NCI-H2171 treated with DMSO at 0.1 percent for 48 hours (cell line): ENCODE results near the gene MDN1.

ENCODE experiments used
- DNase-seq: peaks from one replicate; lab custom pipeline; 2025; lab: John Stamatoyannopoulos, UW

Gene MDN1

DNA sequence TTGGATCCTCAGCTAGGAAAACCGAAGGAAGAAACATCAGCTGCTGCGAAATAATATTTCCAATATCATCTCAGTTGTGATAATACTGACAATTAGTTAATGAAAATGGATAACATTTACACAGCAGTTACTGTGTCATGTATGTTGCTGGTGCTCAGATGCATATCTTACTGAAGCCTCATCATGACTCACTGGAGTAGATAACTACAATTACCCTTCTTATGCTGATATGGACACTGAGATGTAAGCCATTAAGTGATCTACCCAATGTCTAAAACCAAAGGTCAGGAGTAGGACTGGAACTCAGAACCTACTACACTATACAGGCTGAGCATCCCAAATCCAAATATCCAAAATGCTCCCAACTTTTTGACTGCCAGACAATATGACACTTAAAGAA is 126.4 kb downstream of the MDN1 start:
- no peak for DNase-seq

DNA sequence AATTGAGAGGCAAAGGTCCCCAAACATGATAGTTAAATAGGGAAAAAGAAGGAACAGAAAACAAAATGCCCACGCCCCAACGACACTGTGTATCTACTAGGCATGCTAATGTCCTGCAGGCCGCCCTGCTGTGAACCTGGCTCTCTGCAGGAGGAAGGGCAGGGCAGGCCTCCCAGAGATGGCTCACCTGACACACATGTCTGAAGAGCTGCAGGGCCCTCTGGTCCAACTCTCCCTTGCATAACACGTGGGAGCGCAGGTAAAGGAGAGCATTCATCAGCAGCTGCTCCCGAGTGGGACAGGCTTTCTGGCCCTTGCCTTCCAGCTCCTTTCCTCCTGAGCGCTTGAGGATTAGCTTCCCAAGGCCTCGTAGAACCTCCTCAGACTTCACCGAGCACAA is 127.3 kb downstream of the MDN1 start:
- no peak for DNase-seq

DNA sequence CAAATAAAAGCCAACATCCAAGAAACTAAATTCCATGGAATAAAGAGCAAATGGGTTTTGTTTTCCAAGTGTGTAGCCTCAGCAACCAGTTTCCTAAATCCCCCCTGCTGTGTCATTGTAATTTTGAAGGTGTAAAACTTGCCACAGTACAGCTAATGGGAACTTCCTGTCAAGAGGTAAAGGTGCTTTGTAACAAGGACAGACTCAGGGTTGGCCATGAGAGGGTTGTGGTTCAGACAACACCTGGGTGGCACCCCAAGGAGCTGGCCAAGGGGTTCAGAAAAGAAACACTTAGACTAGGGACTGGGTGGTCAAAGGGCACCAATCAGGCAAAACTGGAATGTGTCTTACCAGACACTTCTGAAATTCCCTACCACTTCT is 128.7 kb downstream of the MDN1 start:
- no peak for DNase-seq

DNA sequence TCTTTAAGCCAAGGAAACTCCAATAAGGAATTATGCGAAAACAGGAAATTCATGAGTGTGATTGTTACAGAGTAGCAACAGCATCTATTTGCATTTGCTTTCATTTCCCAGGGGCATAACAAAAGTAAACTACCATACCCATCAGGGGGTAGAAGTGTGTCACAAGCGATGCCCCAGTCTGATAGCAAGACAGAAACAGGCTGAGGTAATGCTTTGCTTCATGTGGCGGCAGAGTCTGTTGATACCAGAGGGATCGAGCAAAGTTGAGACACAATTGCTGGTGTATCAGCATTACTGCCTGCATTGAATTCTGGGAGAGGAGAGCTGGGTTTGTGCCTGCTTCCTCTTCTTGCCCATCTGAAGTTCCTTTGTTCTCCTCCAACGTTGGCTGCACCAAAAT is 129.9 kb downstream of the MDN1 start:
- no peak for DNase-seq

DNA sequence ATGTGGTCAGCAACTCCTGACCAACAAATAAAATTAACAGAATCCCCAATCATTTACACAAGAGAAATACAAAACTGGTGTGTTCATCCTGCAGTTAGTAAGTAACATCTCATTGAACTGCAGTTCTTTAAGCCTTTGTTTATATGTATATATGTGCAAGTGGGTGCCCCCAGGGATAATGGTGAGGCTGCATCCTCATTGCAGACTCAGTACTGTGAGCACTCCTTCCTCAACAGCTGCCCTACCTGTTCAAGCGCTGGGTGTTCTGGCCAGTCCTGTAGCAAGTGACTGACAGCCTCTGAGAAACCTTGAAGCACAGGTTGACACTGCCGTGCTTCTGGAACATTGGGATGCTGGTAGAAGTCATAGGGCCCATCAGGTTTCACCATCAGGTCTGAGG is 131.3 kb downstream of the MDN1 start:
- DNase-seq = no peak

DNA sequence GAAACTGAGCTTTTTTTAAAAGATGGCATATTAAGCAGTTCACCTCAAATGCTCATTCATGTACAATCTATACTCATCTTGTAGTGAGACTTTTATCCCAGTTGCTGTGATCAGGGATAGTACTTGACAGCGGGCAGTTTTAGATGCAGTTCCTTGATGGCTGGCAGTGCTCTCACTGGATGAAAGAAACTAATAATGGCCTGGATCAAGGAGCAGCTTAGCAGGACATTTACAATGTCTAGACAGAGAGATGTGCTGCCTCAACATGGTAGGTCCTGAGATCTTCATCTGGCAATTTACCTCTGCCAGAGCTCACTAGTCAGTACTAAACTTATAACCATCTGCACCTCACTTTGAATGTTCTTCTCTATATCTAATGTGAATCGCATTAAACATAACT is 134.3 kb downstream of the MDN1 start:
- no peak for DNase-seq

DNA sequence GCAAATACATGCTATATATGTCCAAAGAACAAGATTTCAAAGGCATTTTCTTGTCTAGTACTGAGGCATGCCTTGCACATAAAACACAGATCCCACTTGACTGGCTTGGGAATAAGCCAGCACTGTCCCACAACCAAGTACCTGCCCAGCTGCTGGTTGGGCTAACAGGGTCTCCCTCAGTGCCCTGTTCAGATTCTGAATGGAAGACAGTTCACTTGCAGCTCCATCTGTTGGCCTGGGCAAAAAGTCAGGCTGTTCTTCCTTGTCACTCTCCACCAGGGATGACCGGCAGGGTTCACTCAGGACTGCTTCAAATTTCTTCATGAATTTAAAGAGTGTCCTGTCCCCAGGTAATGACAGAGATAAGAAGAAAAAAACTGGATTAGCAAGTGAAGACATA is 136.6 kb downstream of the MDN1 start:
- DNase-seq = no peak

DNA sequence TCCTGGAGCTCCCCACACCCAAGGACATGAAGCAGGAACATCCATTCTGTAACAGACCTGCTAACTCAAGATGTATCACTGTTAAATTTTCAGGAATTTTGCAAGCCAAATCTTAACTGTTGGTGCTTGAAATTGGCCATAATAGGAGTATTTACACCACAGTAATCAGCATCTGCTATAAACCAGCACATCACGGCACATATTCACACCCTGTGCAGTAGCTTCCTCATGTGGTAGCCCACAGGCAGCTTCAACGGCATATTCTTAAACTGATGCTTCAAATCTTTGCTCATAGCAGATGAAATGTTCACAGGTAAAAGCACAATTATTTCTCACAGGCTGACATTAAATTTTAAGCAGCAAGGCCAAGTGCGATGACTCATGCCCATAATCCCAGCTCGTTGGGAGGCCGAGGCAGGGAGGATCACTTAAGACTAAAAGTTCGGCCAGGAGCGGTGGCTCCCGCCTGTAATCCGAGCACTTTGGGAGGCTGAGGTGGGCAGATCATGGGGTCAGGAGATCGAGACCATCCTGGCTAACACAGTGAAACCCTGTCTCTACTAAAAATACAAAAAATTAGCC is 137.5 kb downstream of the MDN1 start:
- DNase-seq = no peak

DNA sequence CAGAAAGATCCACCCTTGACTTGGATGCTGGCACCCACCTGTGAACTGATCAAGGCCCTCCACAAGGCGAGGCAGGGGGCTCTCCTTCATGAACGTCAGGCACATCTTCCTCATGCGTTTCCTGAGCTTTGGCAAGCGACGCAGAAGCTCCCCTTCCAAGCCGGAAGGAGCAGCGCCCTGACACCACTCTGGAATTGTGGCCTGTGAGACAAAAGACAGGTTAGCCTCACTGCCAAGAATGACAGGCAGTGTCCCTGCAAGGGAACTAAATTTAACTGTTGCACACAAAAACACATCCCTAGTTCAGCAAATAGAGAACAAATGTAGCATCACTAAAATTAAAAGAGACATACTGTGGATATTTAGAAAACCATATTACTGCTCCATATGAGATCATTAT is 139.0 kb downstream of the MDN1 start:
- no peak for DNase-seq

DNA sequence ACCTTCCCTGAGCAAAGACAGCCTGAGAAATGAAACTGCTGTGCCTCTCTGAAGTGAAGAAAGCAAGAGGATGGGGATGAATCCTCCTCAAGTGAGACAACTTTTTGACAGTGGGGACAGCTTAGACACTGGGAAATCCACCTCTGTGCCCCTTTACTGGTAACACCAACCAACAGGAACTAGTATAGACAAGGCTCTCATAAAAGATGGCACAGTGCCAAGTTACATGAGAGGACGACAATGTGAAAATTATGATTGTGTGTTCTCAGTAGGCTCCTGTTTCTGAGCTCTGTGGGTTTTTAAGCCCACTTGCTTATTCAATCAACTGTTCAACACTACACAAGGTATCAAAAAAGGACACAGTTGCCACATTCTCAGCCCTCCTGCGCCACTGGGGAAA is 139.4 kb downstream of the MDN1 start:
- no peak for DNase-seq

DNA sequence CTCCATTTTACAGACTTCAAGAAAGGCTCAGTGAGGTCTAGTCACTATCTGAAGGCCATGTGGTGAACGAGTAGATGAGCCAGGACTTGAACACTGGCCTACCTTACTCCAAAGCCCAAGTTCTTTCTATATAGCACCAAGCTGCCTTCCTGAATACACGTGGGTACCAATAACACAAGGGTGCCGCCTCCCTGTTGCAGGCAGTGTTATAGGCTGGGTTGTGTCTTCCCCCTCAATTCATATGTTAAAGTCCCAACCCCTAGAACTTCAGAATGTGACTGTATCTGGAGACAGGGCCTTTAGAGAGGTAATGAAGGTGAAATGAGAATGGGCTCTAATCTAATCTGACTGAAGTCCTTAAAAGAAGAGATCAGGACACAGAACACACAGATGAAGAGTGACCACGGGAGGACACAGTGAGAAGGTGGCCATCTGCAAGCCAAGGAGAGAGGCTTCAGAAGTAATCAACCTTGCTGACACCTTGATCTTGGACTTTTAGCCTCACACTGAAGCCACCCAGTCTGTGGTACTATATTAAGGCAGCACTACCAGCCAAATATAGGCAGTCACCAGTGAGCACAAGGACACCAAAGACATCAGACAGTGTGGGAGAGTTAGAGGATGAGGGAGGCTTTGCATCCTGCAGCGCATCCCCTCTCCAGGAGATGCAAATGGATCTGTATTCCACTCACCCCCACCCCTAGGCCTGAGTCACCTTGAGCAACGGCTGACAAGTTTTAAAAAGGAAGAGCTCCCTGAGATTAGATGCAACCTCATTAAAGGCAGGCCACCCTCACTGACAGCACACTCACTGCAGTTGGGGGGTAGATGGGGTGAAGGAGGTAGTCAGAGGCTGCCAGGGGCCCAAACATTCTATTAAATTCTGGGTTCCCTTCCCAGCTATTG is 140.1 kb downstream of the MDN1 start:
- no peak for DNase-seq

DNA sequence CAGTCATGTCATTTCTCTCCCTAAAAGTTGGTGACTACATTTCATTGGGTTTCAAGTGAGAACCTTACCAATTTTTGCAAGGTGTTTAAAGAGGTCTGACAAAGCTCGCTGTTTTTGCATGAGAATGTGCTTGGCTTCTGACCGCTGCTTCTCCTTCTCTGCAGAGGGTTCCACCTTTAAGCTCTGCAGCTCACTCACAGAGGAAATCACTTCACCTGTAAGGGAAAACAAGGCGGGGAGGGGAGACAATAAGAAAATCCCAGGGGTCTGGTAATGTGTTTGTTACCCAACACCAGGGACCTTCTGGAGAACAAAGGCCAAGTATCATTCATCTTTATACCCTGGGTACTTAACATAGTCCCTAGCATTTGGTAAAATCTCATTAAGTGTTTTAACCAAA is 141.1 kb downstream of the MDN1 start:
- no peak for DNase-seq

DNA sequence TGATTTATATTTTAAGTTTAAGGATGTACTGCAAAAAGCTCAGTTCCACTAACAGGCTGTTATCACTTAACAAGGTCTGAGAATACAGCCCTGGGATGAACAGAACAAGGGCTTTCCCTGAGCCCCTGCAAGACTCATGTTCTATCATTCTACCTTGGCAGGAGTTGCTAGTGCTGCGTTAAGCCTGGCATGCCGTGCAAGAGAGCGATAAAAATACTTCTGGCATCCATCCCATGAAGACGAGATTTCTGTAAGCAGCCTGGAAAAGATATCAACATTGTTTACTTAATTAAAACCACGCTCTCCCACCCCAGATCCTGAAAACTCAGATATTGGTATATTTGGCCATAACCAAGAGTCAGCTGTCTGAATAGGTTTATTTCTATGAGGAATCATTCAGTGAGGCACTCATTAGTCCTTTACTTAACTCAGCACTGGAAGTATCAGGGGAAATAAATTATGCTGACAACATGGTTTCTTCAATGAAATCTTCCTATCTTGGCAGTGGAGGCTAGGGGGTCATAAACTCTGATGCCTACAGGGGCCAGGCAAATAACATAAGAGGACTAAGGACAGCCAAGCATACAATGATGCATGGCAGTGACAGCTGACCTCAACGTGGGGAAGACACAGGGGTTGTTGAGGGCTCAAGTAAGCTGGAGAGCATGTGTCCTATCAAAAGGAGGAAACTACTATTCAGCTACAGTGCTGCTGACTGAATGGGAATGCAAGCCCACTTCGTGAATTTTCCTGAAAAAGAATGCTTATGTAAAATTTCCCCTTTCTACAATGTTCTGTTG is 143.4 kb downstream of the MDN1 start:
- no peak for DNase-seq

DNA sequence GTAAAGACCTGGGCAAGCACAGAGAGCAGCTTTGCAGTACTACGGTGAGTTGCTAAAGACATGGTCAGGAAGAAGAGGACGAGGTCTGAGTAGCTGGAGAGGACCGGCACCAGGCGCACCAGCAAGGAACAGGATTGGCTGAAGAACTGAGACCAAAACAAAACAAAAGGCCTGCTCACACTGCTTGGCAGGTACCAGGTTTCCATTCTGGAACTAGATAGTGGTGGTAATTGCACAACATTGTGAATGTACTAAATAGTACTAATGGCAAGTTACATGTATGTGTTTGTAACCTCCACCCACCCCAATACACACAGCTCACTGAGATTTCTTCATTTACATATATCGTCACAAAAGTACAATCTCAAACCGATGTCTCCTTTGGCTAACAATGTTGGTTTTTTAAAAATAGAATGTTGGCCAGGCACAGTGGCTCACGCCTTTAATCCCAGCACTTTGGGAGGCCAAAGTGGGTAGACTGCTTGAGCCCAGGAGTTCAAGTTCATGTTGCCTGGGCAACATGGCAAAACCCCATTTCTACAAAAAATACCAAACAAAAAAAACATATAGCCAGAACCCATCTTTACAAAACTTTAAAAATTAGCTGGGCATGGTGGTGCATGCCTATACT is 148.5 kb downstream of the MDN1 start:
- DNase-seq = no peak

DNA sequence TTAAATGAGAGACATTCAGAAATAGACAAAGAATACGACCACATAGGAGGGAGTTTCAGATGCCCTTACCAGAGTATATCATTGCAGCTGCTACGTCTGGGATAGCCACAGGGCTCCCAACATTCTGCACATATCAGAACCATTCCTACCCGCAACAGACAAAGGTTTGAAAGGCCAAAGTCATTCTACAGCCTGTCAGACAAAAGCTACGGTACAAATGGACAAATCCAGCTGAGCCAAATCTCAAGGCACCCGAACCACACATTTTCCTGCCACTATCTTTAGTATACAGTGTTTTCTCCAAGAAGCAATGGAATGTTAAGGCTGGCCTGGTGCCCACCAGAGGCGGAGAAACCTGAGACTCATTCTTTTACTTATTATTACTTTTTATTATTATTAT is 150.6 kb downstream of the MDN1 start:
- no peak for DNase-seq

DNA sequence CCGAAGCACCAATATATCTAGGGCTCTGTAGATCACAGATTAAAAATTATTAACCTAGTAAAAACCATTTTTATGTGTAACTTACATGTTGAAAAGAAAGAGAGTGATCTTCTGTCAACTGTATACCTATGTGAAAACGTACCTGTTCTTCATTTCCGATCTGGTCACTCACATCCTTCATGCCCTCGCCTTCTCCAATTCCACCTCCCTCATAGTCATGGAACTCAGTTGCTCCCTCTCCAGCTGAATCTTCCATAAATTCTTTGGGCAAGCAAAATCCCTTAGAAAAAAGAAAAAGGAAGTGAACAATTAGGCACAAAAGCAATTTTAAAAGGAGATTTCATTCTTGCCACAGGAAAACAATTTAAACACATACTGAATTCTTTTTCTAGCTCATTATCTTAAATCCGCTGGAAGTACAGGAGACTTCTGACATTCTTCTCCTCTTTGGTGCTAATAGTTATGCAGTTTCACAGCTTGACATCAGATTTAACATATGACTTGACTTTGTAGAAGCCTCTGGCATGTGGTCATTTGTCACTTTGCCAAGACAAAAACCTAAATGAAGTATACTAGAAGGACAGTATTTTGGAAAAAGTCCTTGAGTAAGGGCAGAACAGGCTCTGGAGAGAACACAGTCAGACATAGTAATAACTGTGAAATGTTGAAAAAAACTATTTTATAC is 151.6 kb downstream of the MDN1 start:
- DNase-seq = no peak

DNA sequence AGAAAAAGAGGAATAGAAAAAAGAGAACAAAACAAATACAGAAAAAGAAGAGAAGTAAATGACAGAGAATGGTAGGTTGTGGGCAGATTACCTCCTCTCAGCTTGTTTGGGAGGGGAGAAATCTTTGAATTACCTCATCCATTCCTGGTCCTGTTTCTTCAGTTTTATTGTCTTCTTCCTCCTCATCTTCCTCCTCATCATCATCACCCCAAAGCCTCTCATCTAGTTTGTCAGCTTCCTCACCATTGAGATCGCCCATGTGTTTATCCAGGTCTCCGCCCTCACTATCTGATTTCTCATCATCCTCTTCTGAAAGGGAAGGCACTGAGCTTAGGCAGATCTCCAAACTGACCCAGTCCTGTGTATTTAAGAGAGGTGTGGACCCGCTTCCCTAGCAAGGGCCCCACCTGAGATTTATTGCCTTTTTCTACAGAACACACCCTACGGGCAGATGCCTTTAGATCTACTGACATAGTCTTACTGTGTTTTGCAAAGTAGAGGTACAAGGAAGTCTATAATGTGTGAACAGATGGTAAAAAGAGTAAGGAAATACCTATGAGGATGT is 156.9 kb downstream of the MDN1 start:
- DNase-seq = no peak

DNA sequence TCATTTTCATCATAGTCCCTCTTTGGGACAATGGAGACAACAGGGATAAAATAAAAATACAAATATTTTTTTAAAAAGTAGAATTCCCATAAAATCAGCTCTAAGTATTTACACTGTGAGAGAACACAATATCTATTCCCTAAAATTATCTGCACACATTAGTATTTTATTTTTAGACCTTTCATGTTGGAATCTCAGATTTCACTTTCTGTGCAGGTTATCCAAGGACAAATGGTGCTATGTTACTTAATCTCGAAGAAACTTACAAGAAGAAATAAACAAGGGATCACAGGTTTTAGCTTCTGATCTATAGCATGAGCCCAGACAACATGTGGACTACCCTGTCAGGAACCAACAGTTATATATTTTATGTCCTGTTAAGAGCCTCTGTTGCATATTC is 158.0 kb downstream of the MDN1 start:
- DNase-seq = no peak

DNA sequence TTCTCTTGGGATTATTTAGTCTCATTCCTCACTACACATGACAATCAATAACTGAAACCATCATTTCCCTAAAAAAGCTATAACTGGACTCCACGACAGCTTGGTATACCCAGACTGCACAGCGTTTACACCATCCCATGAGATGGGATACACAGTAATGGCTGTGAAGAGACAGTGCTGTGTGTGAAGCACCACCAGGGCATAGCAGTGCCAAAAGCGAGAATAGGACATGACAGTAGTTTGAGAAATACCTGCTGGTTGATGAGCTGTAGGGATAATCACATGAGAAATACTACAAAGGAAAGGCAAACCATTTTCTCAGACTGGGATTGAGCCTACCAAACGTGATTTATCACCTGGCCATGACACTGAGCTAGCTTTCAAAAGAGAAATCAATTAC is 158.6 kb downstream of the MDN1 start:
- DNase-seq = no peak

DNA sequence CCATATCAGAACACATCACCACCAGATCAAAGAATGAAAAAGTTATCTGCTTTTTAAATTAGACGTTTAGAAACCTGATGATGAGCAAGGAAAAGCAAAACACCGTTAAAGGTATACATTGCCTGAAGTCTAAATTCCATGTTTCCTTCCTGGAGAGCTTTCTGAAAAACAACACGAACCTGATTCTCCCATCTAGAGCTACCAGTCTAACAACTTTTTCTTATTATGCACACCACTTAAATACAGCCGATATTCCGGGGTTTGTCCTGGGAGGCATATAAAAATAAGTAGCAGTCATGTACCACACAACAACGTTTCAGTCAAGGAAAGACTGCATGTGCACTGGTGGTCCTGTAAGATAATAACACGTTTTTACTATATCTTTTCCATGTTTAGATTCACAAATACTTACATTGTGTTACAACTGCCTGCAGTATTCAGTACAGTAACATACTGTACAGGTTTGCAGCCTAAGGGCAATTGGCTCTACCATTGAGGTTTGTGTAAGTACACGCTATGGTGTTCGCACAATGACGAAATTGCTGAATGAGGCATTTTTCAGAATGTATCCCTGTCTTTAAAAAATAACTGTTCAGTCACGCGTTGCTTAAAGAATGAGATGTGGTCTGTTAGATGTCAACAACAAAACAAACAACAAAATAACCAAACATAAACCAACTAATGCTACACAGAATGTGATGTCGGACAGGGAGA is 162.0 kb downstream of the MDN1 start:
- no peak for DNase-seq

DNA sequence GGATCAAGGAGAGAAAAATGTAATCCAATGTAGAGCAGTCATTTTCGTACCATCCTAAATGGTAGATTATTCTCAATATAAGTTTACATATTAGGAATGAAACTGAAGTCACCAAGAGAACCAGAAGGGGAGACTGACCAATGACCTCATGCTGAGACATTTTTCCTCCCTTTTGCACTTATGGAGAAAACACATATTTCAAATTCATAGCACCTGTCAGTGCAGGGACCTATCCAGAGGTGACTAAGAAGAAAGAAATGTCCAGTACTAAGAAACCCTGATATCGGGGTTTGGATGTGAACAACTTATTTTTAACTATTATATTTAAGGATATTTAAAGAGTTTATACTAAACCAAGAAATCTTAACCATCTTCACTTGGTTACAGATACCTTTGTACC is 164.5 kb downstream of the MDN1 start:
- DNase-seq = no peak
